HEK293T (cell line): Measurements from ENCODE around the gene NEK3.

Experiments
- ARNT ChIP-seq: fragments of 450-650 bp; IDR thresholded peaks from 2 replicates; pipeline ENCODE4 v1.6.1; 2017; ENCODE audit warnings: mild to moderate bottlenecking
- BHLHE40 ChIP-seq: fragments of 450-650 bp; IDR thresholded peaks from 2 replicates; pipeline ENCODE4 v1.6.1; 2016; ENCODE audit warnings: mild to moderate bottlenecking, moderate library complexity, borderline replicate concordance
- ELF4 ChIP-seq: fragments of 450-650 bp; IDR thresholded peaks from 2 replicates; pipeline ENCODE4 v1.6.1; 2017; ENCODE audit warnings: antibody characterized with exemption
- FOXA1 ChIP-seq: fragments of 450-650 bp; IDR thresholded peaks from 2 replicates; pipeline ENCODE4 v1.6.1; 2016; ENCODE audit warnings: mild to moderate bottlenecking
- FOXK2 ChIP-seq: fragments of 450-650 bp; IDR thresholded peaks from 2 replicates; pipeline ENCODE4 v1.6.1; 2016; ENCODE audit warnings: mild to moderate bottlenecking
- FOXM1 ChIP-seq: fragments of 450-650 bp; IDR thresholded peaks from 2 replicates; pipeline ENCODE4 v1.6.1; 2017; ENCODE audit warnings: mild to moderate bottlenecking, borderline replicate concordance
- HDGF ChIP-seq: fragments of 450-650 bp; IDR thresholded peaks from 2 replicates; pipeline ENCODE4 v1.6.1; 2017; ENCODE audit warnings: antibody characterized with exemption, borderline replicate concordance
- LEF1 ChIP-seq: fragments of 450-650 bp; IDR thresholded peaks from 2 replicates; pipeline ENCODE4 v1.6.1; 2017; ENCODE audit warnings: mild to moderate bottlenecking, borderline replicate concordance
- SP1 ChIP-seq: fragments of 450-650 bp; IDR thresholded peaks from 2 replicates; pipeline ENCODE4 v1.6.1; 2017
- SUZ12 ChIP-seq: fragments of 450-650 bp; IDR thresholded peaks from 2 replicates; pipeline ENCODE4 v1.6.1; 2016; ENCODE audit warnings: mild to moderate bottlenecking
- TARDBP ChIP-seq: fragments of 450-650 bp; IDR thresholded peaks from 2 replicates; pipeline ENCODE4 v1.6.1; 2016
- TF ChIP-seq, protein P1 (sequence below): fragments of 450-650 bp; IDR thresholded peaks from 2 replicates; pipeline ENCODE4 v1.6.1; 2016

DNA sequence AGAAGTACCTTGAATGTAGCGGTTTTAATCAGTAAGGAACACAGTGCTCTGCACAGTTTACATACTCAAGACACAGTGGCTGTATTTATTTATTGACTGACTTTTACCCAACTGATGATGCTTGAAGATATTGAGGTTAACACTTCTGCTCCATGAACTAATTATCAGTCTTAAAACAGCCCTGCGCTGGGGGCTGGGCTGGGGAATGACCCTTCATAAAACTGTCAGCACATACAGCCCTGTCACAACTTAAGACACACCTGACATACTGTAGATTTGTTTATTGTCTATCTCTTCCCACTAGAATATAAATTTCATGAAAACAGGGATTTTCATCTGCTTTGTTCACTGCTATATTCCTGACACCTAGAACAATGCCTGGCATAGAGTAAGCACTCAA, 41.3 kb downstream of the NEK3 start:
- TF ChIP-seq, protein P1, sequence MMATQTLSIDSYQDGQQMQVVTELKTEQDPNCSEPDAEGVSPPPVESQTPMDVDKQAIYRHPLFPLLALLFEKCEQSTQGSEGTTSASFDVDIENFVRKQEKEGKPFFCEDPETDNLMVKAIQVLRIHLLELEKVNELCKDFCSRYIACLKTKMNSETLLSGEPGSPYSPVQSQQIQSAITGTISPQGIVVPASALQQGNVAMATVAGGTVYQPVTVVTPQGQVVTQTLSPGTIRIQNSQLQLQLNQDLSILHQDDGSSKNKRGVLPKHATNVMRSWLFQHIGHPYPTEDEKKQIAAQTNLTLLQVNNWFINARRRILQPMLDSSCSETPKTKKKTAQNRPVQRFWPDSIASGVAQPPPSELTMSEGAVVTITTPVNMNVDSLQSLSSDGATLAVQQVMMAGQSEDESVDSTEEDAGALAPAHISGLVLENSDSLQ, result no peak
- TF ChIP-seq HDGF (no peak), ELF4 (no peak), LEF1 (no peak), SP1 (no peak), FOXK2 (no peak), TARDBP (no peak), FOXM1 (no peak), FOXA1 (no peak), SUZ12 (no peak), BHLHE40 (no peak), ARNT (no peak)
